ENCODE data around the gene TEX19.
"Not testable (repeated sequence)": the region's sequence is repeated elsewhere in the genome, so short reads cannot be mapped to it uniquely, and the experiment has no call there.

TEX19 gene

GRCh38 chr17:82338858-82339633 lies 20.0 kb upstream of the TEX19 start:
- no peak for DNase-seq (ENCODE audit: low read depth)

- DNase-seq (ENCODE audit: low read depth) = no peak
Observed at GRCh38 chr17:82339634-82340580, 19.1 kb upstream of the TEX19 start.

DNA sequence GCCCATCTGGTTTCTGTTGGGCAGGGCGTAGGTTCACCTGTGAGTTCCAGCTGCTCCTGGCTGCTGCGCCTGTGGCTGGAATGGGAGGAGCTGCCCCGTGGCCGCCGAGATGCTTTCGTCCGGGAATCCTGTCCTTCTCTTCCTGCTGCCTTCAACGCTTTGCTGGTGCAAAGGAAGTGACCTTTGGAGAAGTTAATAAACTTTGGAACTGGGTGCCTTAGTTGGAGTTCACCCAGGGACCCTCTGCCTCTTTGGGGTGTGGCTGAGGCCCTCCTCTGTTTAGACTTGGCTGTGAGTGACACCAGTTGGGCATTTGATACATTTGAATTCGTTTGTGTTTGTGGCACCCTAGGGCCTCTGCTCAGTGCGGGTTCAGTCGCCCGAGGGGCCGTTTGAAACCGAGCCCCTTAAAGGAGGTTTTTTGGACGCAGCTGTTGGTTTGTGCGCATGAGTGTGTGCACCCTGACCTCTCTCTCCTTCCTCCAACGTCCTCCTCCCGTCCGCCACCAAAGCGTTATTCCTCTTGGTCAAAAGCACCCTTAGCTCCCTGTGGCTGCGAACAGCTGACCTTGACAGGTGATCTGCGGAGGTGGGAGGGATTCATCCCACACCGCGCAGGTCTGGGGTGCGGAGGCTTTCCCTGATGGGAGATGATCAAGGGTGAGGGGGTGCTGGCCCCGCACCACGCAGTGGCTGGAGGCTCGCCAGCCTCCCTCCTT lies 16.5 kb upstream of the TEX19 start:
- no peak for DNase-seq (ENCODE audit: low read depth)

- no peak for DNase-seq (ENCODE audit: low read depth)
Observed at GRCh38 chr17:82343560-82343959, 15.5 kb upstream of the TEX19 start.

- DNase-seq (ENCODE audit: low read depth) = no peak
Observed at GRCh38 chr17:82344175-82344907, 14.7 kb upstream of the TEX19 start.

GRCh38 chr17:82345151-82345976 lies 13.7 kb upstream of the TEX19 start:
- DNase-seq (ENCODE audit: low read depth) = no peak

DNA sequence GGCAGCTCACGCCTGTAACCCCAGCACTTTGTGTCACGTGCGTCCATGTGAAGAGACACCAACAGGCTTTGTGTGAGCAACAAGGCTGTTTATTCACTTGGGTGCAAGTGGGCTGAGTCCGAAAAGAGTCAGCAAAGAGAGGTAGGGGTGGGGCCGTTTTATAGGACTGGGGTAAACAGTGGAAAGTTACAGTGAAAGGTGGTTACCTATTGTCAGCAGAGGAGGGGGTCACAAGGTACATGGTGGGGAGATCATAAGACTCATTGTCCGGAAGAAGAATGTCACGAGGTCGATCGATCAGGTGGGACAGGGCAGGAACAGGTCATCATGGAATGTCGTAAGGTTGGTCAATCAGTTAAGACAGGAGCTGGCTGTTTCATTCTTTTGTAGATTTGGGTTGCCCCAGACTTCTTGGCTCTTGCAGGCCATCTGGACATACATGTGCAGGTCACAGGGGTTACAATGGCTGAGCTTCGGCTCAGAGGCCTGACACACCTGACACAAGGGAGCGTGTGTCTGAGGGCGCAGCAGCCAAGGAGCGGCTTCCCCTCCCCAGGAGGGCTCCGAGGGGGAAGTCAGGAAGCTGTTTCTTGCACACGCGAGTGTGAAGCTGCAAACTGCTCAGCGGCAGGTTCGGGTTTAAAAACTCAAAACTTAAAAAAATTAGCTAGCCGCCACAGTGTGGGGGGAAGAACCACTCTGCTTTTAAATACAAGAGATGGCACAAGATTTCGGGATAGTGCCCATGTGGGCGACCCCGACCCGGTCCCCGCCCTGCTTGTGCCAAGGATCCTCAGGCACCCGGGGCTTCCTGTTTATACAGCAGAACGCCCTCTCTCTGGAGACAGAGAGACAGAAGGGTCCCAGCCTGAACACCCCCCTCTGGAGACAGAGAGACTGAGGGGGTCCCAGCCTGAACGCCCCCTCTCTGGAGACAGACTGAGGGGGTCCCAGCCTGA lies 12.4 kb upstream of the TEX19 start:
- DNase-seq (ENCODE audit: low read depth) = no peak

DNA sequence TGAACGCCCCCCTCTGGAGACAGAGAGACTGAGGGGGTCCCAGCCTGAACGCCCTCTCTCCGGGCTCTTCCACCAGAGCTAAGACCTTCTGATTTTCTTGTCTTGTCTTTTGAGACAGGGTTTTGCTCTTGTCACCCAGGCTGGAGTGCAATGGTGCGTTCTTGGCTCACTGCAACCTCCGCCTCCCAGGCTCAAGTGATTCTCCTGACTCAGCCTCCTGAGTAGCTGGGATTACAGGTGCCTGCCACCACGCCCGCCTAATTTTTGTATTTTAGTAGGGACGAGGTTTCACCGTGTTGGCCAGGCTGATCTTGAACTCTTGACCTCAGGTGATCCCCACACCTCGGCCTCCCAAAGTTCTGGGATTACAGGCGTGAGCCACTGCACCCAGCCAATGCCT lies 11.1 kb upstream of the TEX19 start:
- not testable (repeated sequence) for DNase-seq (ENCODE audit: low read depth)

GRCh38 chr17:82348434-82348833 lies 10.6 kb upstream of the TEX19 start:
- DNase-seq (ENCODE audit: low read depth) = no peak

GRCh38 chr17:82348866-82349265 lies 10.2 kb upstream of the TEX19 start:
- no peak for DNase-seq (ENCODE audit: low read depth)

- no peak for DNase-seq (ENCODE audit: low read depth)
Observed at GRCh38 chr17:82349287-82349701, 9.8 kb upstream of the TEX19 start.

DNA sequence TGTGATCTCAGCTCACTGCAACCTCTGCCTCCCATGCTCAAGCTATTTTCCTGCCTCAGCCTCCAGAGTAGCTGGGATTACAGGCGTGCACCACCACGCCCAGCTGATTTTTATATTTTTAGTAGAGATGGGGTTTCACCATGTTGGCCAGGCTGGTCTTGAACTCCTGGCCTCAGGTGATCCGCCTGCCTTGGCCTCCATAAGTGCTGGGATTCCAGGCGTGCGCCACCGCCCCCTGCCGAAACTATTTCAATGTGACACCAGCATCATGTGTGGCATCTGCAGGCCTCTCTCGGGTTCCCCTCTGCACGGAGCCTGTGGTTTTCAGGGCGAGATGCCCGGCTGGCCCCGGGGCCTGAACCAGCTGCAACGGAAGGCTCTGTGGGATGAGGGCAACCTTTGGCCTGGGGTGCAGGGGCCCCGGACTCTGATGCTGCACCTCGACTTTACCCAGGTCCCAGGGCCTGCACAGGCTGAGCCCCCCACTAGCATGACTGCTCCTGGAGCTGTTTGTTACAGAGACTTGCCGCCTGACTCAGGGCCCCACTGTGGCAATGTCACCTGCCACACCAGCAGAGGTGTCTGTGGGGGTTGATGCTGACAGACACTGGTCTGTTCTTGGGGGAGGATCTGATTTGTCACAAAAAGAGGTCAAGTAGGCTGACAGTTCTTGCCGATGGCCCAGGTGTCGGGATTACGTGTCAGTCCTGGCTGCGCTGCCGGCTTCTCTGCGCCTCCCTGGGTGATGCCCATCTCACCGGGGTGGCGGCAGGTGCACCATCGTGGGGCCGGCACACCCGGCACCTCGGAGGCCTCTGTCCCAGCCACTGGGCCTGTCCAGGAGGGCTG lies 8.6 kb upstream of the TEX19 start:
- DNase-seq (ENCODE audit: low read depth) = no peak

DNA sequence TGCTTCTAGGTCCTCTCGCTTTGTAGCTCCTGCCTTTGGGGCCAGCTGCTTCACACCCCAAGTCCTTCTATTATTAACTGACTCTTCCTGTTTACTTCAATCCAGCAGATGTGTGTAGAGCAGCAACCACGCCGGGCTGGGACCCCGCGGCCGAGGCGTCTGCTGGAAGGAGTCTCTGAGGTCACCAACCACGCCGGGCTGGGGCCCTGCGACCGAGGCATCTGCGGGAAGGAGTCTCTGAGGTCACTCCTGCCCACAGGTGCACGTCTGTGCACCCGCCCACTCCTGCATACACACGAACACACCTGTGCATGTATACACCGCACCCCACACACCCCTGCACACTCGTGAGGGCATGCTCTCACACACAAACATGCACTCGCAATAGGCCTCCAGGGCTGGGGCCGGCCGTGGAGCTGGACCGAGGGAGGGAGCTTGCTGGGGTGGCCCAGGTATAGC lies 7.8 kb upstream of the TEX19 start:
- no peak for DNase-seq (ENCODE audit: low read depth)

GRCh38 chr17:82351713-82352488 lies 7.1 kb upstream of the TEX19 start:
- peak; percentile 53 for DNase-seq (ENCODE audit: low read depth)

GRCh38 chr17:82353484-82353883 lies 5.6 kb upstream of the TEX19 start:
- DNase-seq (ENCODE audit: low read depth) = no peak

GRCh38 chr17:82354804-82355308 lies 4.2 kb upstream of the TEX19 start:
- DNase-seq (ENCODE audit: low read depth) = no peak

- DNase-seq (ENCODE audit: low read depth) = no peak
Observed at GRCh38 chr17:82355770-82356427, 3.1 kb upstream of the TEX19 start.
